Breast epithelium (tissue), 4 donors: ENCODE data around the gene SMIM27. TPM values are rescaled to one million over a fixed set of nuclear protein-coding genes. Genes with fewer than 3 reads are reported as not detected.
"Not testable (repeated sequence)": the region's sequence is repeated elsewhere in the genome, so short reads cannot be mapped to it uniquely, and the experiment has no call there.

Source experiments
- DNase-seq, 2 donors: peaks; one replicate each; pipeline ENCODE4 v3.0.0-alpha.2; 2019; ENCODE audit warnings: low spot score in 2 of 2
- H3K27ac ChIP-seq, 2 donors: fragments of 200-600 bp; sonication (generic) in 1 of 2; one replicate each; pipeline ENCODE4 v1.5.1; 2016 to 2019; ENCODE audit warnings: mild to moderate bottlenecking in 1 of 2
- H3K27me3 ChIP-seq, 2 donors: fragments of 200-600 bp; sonication (generic) in 1 of 2; one replicate each; pipeline versions ENCODE4 v1.5.1 to v1.6.0; 2017 to 2019; ENCODE audit warnings: control low read depth in 1 of 2, mild to moderate bottlenecking in 1 of 2
- H3K36me3 ChIP-seq: fragments of 200-600 bp; one replicate; pipeline ENCODE4 v1.5.1; 2019
- H3K4me1 ChIP-seq, 2 donors: fragments of 200-600 bp; sonication (generic); one replicate each; pipeline ENCODE4 v1.5.1; 2016 to 2019; ENCODE audit warnings: control low read depth in 1 of 2
- H3K4me3 ChIP-seq, 3 donors: fragments of 200-600 bp; sonication (generic); 1 replicate in 2 of 3; 2 replicates in 1 of 3; pipeline ENCODE4 v1.5.1; 2016 to 2019; ENCODE audit warnings: mild to moderate bottlenecking in 3 of 3, moderate library complexity in 2 of 3
- H3K9me3 ChIP-seq, 2 donors: fragments of 200-600 bp; sonication (generic) in 1 of 2; one replicate each; pipeline ENCODE4 v1.5.1; 2016 to 2019; ENCODE audit warnings: control low read depth in 1 of 2
- CTCF ChIP-seq, 3 donors: fragments of 450-650 bp; IDR thresholded peaks; one replicate each; pipeline ENCODE4 v1.5.1; 2016 to 2017; ENCODE audit warnings: antibody characterized with exemption in 3 of 3, mild to moderate bottlenecking in 3 of 3, moderate library complexity in 3 of 3
- POLR2A ChIP-seq: fragments of 450-650 bp; IDR thresholded peaks from one replicate; pipeline ENCODE4 v1.6.1; 2016; ENCODE audit warnings: antibody characterized with exemption, mild to moderate bottlenecking, moderate library complexity
- POLR2AphosphoS5 ChIP-seq, 3 donors: sonication (generic); formaldehyde crosslinking; IDR thresholded peaks; one replicate each; pipeline ENCODE4 v1.6.1; 2017; ENCODE audit warnings: antibody characterized with exemption in 3 of 3
- intact Hi-C: fragments of 100-400 bp; cut with DNase I; formaldehyde crosslinking; loops from one replicate; pipeline ENCODE4 v1.15.1; 2023; ENCODE audit warnings: low total_unique reads
- total RNA-seq, 3 donors: library from RNA; depleted of rRNA; stranded (reverse); fragments of >200 nt; gene quantifications; one replicate each; pipeline ENCODE4 v1.1.0, GENCODE V29; 2016

Gene SMIM27
- total RNA-seq, 3 donors from 2014 or later, result 5.6 to 8.6 (median 5.6) TPM

GRCh38 chr9:32526707-32527048, 25.4 kb upstream of the SMIM27 start:
- TF ChIP-seq POLR2A, result no peak
- no peak for TF ChIP-seq POLR2AphosphoS5 (IDR thresholded peaks at IDR 0.05)
- TF ChIP-seq CTCF (IDR thresholded peaks at IDR 0.05), result peak in 1 of 3 donors; percentile 6
- Histone ChIP-seq H3K27me3 (no peaks in the 10 kb centered on the region), H3K4me1 (no peaks in the 10 kb centered on the region), H3K36me3 (no peaks in the 10 kb centered on the region), H3K27ac (peak overlapping the region; percentile 80 to 90), H3K4me3 (peak overlapping the region; percentile 65 to 75 (median 71)), H3K9me3 (no peaks in the 10 kb centered on the region)
- no peak for DNase-seq
- intact Hi-C loops, result no loop called here

DNA sequence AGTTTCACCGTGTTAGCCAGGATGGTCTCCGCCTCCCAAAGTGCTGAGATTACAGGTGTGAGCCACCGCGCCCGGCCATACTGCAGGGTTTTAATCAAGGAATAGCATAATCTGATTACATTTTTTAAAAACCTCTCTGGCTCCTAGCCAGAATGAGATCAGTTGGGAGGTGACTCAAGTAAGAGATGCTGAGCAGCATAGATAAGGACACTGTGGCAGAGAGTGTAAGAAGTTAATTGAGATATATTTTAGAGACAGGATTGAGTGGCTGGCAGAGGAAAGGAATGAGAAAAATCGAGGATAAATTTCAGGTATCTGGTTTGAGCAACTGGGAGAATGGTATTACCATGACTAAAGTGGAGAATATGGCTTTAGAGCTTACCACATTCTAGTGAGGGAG, 18.8 kb upstream of the SMIM27 start:
- Histone ChIP-seq H3K4me1 (no peaks in the 10 kb centered on the region), H3K9me3 (no peaks in the 10 kb centered on the region), H3K36me3 (no peaks in the 10 kb centered on the region), H3K4me3 (no peak overlapping the region), H3K27me3 (no peaks in the 10 kb centered on the region), H3K27ac (no peak overlapping the region)
- TF ChIP-seq POLR2A (no peak), POLR2AphosphoS5 (IDR thresholded peaks at IDR 0.05) (no peak), CTCF (IDR thresholded peaks at IDR 0.05) (no peak)
- intact Hi-C loops, result no loop called here
- DNase-seq, result no peak

- no peaks in the 10 kb centered on the region for H3K36me3 ChIP-seq
- H3K9me3 ChIP-seq, result no peaks in the 10 kb centered on the region
- H3K27me3 ChIP-seq, result no peaks in the 10 kb centered on the region
- TF ChIP-seq POLR2A (no peak), POLR2AphosphoS5 (IDR thresholded peaks at IDR 0.05) (no peak), CTCF (IDR thresholded peaks at IDR 0.05) (no peak)
- DNase-seq, result no peak
- H3K4me1 ChIP-seq, result no peaks in the 10 kb centered on the region
- intact Hi-C loops, result no loop called here
- H3K27ac ChIP-seq, result no peak overlapping the region
- H3K4me3 ChIP-seq, result no peak overlapping the region
Observed at GRCh38 chr9:32533816-32534215, 18.3 kb upstream of the SMIM27 start.

GRCh38 chr9:32543047-32543446, 9.1 kb upstream of the SMIM27 start:
- no peak overlapping the region for H3K4me3 ChIP-seq
- intact Hi-C loops, result no loop called here
- TF ChIP-seq POLR2AphosphoS5 (IDR thresholded peaks at IDR 0.05) (no peak), POLR2A (no peak), CTCF (IDR thresholded peaks at IDR 0.05) (no peak)
- H3K27ac ChIP-seq, result no peak overlapping the region
- H3K9me3 ChIP-seq, result no peaks in the 10 kb centered on the region
- no peaks in the 10 kb centered on the region for H3K27me3 ChIP-seq
- no peak for DNase-seq
- no peaks in the 10 kb centered on the region for H3K4me1 ChIP-seq
- peaks cover 6% of the 10 kb centered on the region for H3K36me3 ChIP-seq

DNA sequence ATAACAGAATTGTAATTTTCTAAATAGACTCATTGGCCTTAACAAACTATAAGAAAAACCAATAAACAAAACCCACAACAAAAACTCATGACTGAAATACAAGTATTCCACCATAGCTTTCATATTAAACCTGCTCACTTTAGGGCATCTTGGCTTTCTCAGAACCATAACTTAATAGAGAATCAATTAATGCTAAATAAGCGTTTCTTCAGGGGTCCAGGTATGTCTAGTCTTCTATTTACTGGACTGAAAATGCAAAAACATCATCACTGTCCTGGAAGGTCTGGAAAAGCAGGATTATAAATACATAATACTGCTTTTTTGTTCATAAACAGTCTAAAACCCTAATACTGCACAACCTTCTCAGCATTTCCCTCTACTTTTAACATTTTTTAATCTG, 6.2 kb upstream of the SMIM27 start:
- peaks cover 0 to 7% of the 10 kb centered on the region in 2 donors for H3K4me1 ChIP-seq

DNA sequence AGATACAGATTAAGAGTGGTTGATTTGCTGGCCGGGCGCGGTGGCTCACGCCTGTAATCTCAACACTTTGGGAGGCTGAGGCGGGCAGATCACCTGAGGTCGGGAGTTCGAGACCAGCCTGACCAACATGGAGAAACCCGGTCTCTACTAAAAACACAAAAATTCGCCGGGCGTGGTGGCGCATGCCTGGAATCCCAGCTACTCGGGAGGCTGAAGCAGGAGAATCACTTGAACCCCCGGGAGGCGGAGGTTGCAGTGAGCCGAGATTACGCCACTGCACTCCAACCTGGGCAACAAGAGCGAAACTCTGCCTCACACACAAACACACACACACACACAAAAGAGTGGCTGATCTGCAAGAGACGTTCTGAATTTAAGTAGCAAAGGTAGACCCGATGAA, 3.9 kb upstream of the SMIM27 start:
- H3K27ac ChIP-seq, H3K9me3 ChIP-seq, H3K36me3 ChIP-seq, H3K4me1 ChIP-seq, H3K4me3 ChIP-seq, intact Hi-C loops, DNase-seq, H3K27me3 ChIP-seq: not testable (repeated sequence)

More for the DNA sequence above, 6.2 kb upstream of the SMIM27 start:
- DNase-seq, result no peak
- TF ChIP-seq POLR2AphosphoS5 (IDR thresholded peaks at IDR 0.05), result no peak
- TF ChIP-seq CTCF (IDR thresholded peaks at IDR 0.05), result no peak
- no peak for TF ChIP-seq POLR2A
- Histone ChIP-seq H3K36me3 (peaks cover 6% of the 10 kb centered on the region), H3K9me3 (no peaks in the 10 kb centered on the region), H3K27ac (no peak overlapping the region), H3K27me3 (no peaks in the 10 kb centered on the region), H3K4me3 (no peak overlapping the region)
- intact Hi-C loops, result no loop called here
